Measurements from ENCODE around the gene TBC1D9.

TBC1D9 gene

GRCh38 chr4:140645614-140646412 is 110.4 kb downstream of the TBC1D9 start:
- TF ChIP-seq GATA3 (IDR thresholded peaks at IDR 0.05; ENCODE audit: low read depth, low read length), result no peak
- TF ChIP-seq GATA2 (IDR thresholded peaks at IDR 0.05; ENCODE audit: low read depth, low read length), result no peak

- TF ChIP-seq GATA3 (IDR thresholded peaks at IDR 0.05; ENCODE audit: low read depth, low read length) (no peak), GATA2 (IDR thresholded peaks at IDR 0.05; ENCODE audit: low read depth, low read length) (no peak)
These were observed 111.0 kb downstream of the TBC1D9 start for GRCh38 chr4:140645196-140645595.

GRCh38 chr4:140644470-140645185 is 111.6 kb downstream of the TBC1D9 start:
- TF ChIP-seq GATA3 (IDR thresholded peaks at IDR 0.05; ENCODE audit: low read depth, low read length) (no peak), GATA2 (IDR thresholded peaks at IDR 0.05; ENCODE audit: low read depth, low read length) (no peak)

- TF ChIP-seq GATA2 (IDR thresholded peaks at IDR 0.05; ENCODE audit: low read depth, low read length) (no peak), GATA3 (IDR thresholded peaks at IDR 0.05; ENCODE audit: low read depth, low read length) (no peak)
These were observed 112.6 kb downstream of the TBC1D9 start for GRCh38 chr4:140643571-140644055.

GRCh38 chr4:140642674-140643437 is 113.3 kb downstream of the TBC1D9 start:
- TF ChIP-seq GATA3 (IDR thresholded peaks at IDR 0.05; ENCODE audit: low read depth, low read length) (no peak), GATA2 (IDR thresholded peaks at IDR 0.05; ENCODE audit: low read depth, low read length) (no peak)

- TF ChIP-seq GATA3 (IDR thresholded peaks at IDR 0.05; ENCODE audit: low read depth, low read length), result no peak
- TF ChIP-seq GATA2 (IDR thresholded peaks at IDR 0.05; ENCODE audit: low read depth, low read length), result no peak
These were observed 114.3 kb downstream of the TBC1D9 start for GRCh38 chr4:140641789-140642439.

GRCh38 chr4:140641105-140641555 is 115.1 kb downstream of the TBC1D9 start:
- no peak for TF ChIP-seq GATA2 (IDR thresholded peaks at IDR 0.05; ENCODE audit: low read depth, low read length)
- no peak for TF ChIP-seq GATA3 (IDR thresholded peaks at IDR 0.05; ENCODE audit: low read depth, low read length)

GRCh38 chr4:140640150-140640748 is 115.9 kb downstream of the TBC1D9 start:
- TF ChIP-seq GATA3 (IDR thresholded peaks at IDR 0.05; ENCODE audit: low read depth, low read length) (no peak), GATA2 (IDR thresholded peaks at IDR 0.05; ENCODE audit: low read depth, low read length) (no peak)

GRCh38 chr4:140639066-140639465 is 117.1 kb downstream of the TBC1D9 start:
- TF ChIP-seq GATA3 (IDR thresholded peaks at IDR 0.05; ENCODE audit: low read depth, low read length) (no peak), GATA2 (IDR thresholded peaks at IDR 0.05; ENCODE audit: low read depth, low read length) (no peak)

GRCh38 chr4:140637836-140638235 is 118.3 kb downstream of the TBC1D9 start:
- TF ChIP-seq GATA2 (IDR thresholded peaks at IDR 0.05; ENCODE audit: low read depth, low read length) (no peak), GATA3 (IDR thresholded peaks at IDR 0.05; ENCODE audit: low read depth, low read length) (no peak)

GRCh38 chr4:140635606-140636005 is 120.6 kb downstream of the TBC1D9 start:
- TF ChIP-seq GATA3 (IDR thresholded peaks at IDR 0.05; ENCODE audit: low read depth, low read length) (no peak), GATA2 (IDR thresholded peaks at IDR 0.05; ENCODE audit: low read depth, low read length) (no peak)

GRCh38 chr4:140633951-140634350 is 122.2 kb downstream of the TBC1D9 start:
- TF ChIP-seq GATA2 (IDR thresholded peaks at IDR 0.05; ENCODE audit: low read depth, low read length), result no peak
- TF ChIP-seq GATA3 (IDR thresholded peaks at IDR 0.05; ENCODE audit: low read depth, low read length), result no peak

- no peak for TF ChIP-seq GATA2 (IDR thresholded peaks at IDR 0.05; ENCODE audit: low read depth, low read length)
- TF ChIP-seq GATA3 (IDR thresholded peaks at IDR 0.05; ENCODE audit: low read depth, low read length), result no peak
These were observed 123.1 kb downstream of the TBC1D9 start for GRCh38 chr4:140633124-140633523.
